K562 (cell line): ENCODE measurements around the gene SPHKAP. TPM values are rescaled to one million over a fixed set of nuclear protein-coding genes. Genes with fewer than 3 reads are reported as not detected.

Source experiments
- ATAC-seq: fragments of 200-7000 bp; cut with Tn5 transposase; 3 replicates; pipeline ENCODE4 v1.9.1; 2020; ENCODE audit warnings: moderate library complexity
- BruUV-seq: library from RNA; stranded (reverse); fragments of 400-500 nt; replicated peaks from 2 replicates; lab custom pipeline; 2021; lab: Mats Ljungman, UMichigan
- CTCF ChIA-PET: fragments of 300-600 bp; formaldehyde crosslinking; extraction: SDS; loops from one replicate; lab custom pipeline; 2021; ENCODE audit warnings: low intra/inter-chr PET ratio; lab: Yijun Ruan, JAX
- POLR2A ChIA-PET: fragments of 300-600, 350-650 bp; sonication (Branson Sonifier 250); formaldehyde crosslinking; extraction: SDS; loops from one replicate; lab custom pipeline; 2021; ENCODE audit warnings: antibody characterized with exemption, inconsistent platforms; lab: Yijun Ruan, JAX
- DNase-seq, 4 experiments: peaks; one replicate each; pipeline versions ENCODE4 v3.0.0 to v3.0.0-alpha.2; 2011 to 2018; ENCODE audit warnings: low spot score in 3 of 4, mixed read lengths in 3 of 4; ENCODE audit errors: extremely low read depth in 1 of 4
- FAIRE-seq: peaks from 2 replicates; lab custom pipeline; 2011; peaks lifted over from hg19 to GRCh38; lab: Jason Lieb, UNC
- H2AFZ ChIP-seq: 2 replicates; pipeline ENCODE4 v1.6.0; 2011; ENCODE audit warnings: low read depth, low read length, control low read depth, inconsistent platforms
- H3K27ac ChIP-seq: fragments of 200-600 bp; 3 replicates; pipeline ENCODE4 v1.8.0; 2011; ENCODE audit warnings: low read depth, mild to moderate bottlenecking, control low read depth, inconsistent platforms, low read length, moderate library complexity, mixed read lengths; ENCODE audit errors: extremely low read depth
- H3K27me3 ChIP-seq, 2 experiments: fragments of 300-600 bp in 1 of 2; 2 replicates in 1 of 2; 3 replicates in 1 of 2; pipeline versions ENCODE4 v1.6.0 to v1.8.0; 2011; ENCODE audit warnings: inconsistent platforms in 2 of 2, low read length in 2 of 2, mild to moderate bottlenecking in 1 of 2, mixed read lengths in 1 of 2, moderate library complexity in 1 of 2; ENCODE audit not compliant: control insufficient read depth in 2 of 2, insufficient read depth in 2 of 2
- H3K36me3 ChIP-seq: fragments of 300-600 bp; 3 replicates; pipeline ENCODE4 v1.8.0; 2011; ENCODE audit warnings: mild to moderate bottlenecking, low read length, inconsistent platforms; ENCODE audit not compliant: control insufficient read depth, insufficient read depth
- H3K4me1 ChIP-seq, 2 experiments: fragments of 200-600 bp in 1 of 2; replicated peaks in 1 of 2; 2 replicates in 1 of 2; 3 replicates in 1 of 2; pipeline versions ENCODE4 v1.5.1 to v1.8.0; 2011; ENCODE audit warnings: inconsistent platforms in 2 of 2, low read length in 2 of 2, mild to moderate bottlenecking in 1 of 2, mixed read lengths in 1 of 2, moderate library complexity in 1 of 2; ENCODE audit not compliant: control insufficient read depth in 2 of 2, insufficient read depth in 2 of 2
- H3K4me2 ChIP-seq: 2 replicates; pipeline ENCODE4 v1.6.1; 2011; ENCODE audit warnings: low read length, control low read depth, inconsistent platforms, mixed read lengths; ENCODE audit not compliant: insufficient read depth
- H3K4me3 ChIP-seq: fragments of 200-600 bp; sonication (generic), shearing (Covaris generic); 2 replicates; pipeline ENCODE4 v1.5.1; 2016; ENCODE audit warnings: control low read depth, inconsistent platforms
- H3K79me2 ChIP-seq: fragments of 200-600 bp; 3 replicates; pipeline ENCODE4 v1.8.0; 2011; ENCODE audit warnings: low read length, inconsistent platforms; ENCODE audit not compliant: control insufficient read depth, insufficient read depth
- H3K9ac ChIP-seq, 2 experiments: 2 replicates each; pipeline versions ENCODE4 v1.6.0 to v1.6.1; 2011; ENCODE audit warnings: low read depth in 2 of 2, low read length in 2 of 2, control low read depth in 1 of 2, inconsistent platforms in 1 of 2, mild to moderate bottlenecking in 1 of 2, mixed read lengths in 1 of 2; ENCODE audit not compliant: insufficient read depth in 1 of 2
- H3K9me1 ChIP-seq: one replicate; pipeline ENCODE4 v1.6.0; 2011; ENCODE audit warnings: inconsistent platforms, mild to moderate bottlenecking, low read length, moderate library complexity; ENCODE audit not compliant: control insufficient read depth, insufficient read depth
- H3K9me3 ChIP-seq: replicated peaks from 2 replicates; pipeline ENCODE4 v1.5.1; 2011; ENCODE audit warnings: low read depth, low read length, inconsistent platforms; ENCODE audit not compliant: control insufficient read depth, insufficient read depth
- H4K20me1 ChIP-seq: replicated peaks from 2 replicates; pipeline ENCODE4 v1.6.1; 2011; ENCODE audit warnings: low read length, inconsistent platforms, mixed read lengths; ENCODE audit not compliant: control insufficient read depth, insufficient read depth
- E2F3 ChIP-seq: fragments of 250-450 bp; sonication (Bioruptor Pico); IDR thresholded peaks from 2 replicates; pipeline ENCODE4 v1.4.0; 2020; ENCODE audit warnings: mild to moderate bottlenecking
- ELK3 ChIP-seq: fragments of 450-650 bp; formaldehyde crosslinking; IDR thresholded peaks from 2 replicates; pipeline ENCODE4 v1.4.0; 2020; ENCODE audit warnings: mild to moderate bottlenecking
- ERF ChIP-seq: fragments of 450-650 bp; formaldehyde crosslinking; IDR thresholded peaks from 2 replicates; pipeline ENCODE4 v1.4.0; 2020; ENCODE audit warnings: mild to moderate bottlenecking, mixed read lengths
- ETS1 ChIP-seq: conservative IDR thresholded peaks from 2 replicates; pipeline ENCODE4 v1.6.1; 2011; ENCODE audit warnings: low read depth, mild to moderate bottlenecking, low read length; ENCODE audit not compliant: control insufficient read depth
- HBP1 ChIP-seq: fragments of 450-650 bp; formaldehyde crosslinking; IDR thresholded peaks from 2 replicates; pipeline ENCODE4 v1.4.0; 2022; ENCODE audit warnings: missing genetic modification characterization
- LARP7 ChIP-seq: fragments of 450-650 bp; IDR thresholded peaks from 2 replicates; pipeline ENCODE4 v1.6.1; 2016
- LEF1 ChIP-seq: fragments of 450-650 bp; IDR thresholded peaks from 2 replicates; pipeline ENCODE4 v1.6.1; 2016; ENCODE audit warnings: mild to moderate bottlenecking
- MBD1 ChIP-seq: fragments of 250-450 bp; sonication (Bioruptor Pico); IDR thresholded peaks from 2 replicates; pipeline ENCODE4 v1.8.0; 2022; ENCODE audit warnings: inconsistent platforms
- NR2C2 ChIP-seq, 2 experiments: fragments of 200-800 bp in 1 of 2; sonication (Bioruptor generic) in 1 of 2; sonication (generic) in 1 of 2; formaldehyde crosslinking in 1 of 2; IDR thresholded peaks; 2 replicates each; pipeline versions ENCODE4 v1.6.1 to v1.8.0; 2016 to 2022; ENCODE audit warnings: mild to moderate bottlenecking in 1 of 2, missing compliant biosample characterization in 1 of 2, missing genetic modification characterization in 1 of 2, missing genetic modification reagents in 1 of 2
- RBBP5 ChIP-seq: fragments of 200-600 bp; sonication (generic); IDR thresholded peaks from 2 replicates; pipeline ENCODE4 v1.6.1; 2012; ENCODE audit warnings: borderline replicate concordance, mild to moderate bottlenecking, low read length, control low read depth, inconsistent platforms; ENCODE audit not compliant: insufficient read depth, poor library complexity, severe bottlenecking
- RBM22 ChIP-seq: fragments of 200-400 bp; formaldehyde crosslinking; IDR thresholded peaks from 2 replicates; pipeline ENCODE4 v1.6.1; 2018; ENCODE audit warnings: low read length, low read depth; ENCODE audit not compliant: poor library complexity, severe bottlenecking
- RCOR1 ChIP-seq, 2 experiments: IDR thresholded peaks; 2 replicates each; pipeline ENCODE4 v1.6.1; 2012; ENCODE audit warnings: low read depth in 2 of 2, low read length in 2 of 2, borderline replicate concordance in 1 of 2, improper control_type of control experiment in 1 of 2
- TFAM ChIP-seq: fragments of 250-450 bp; sonication (Bioruptor Pico); conservative IDR thresholded peaks from 2 replicates; pipeline ENCODE4 v1.5.0; 2021; ENCODE audit warnings: mild to moderate bottlenecking, moderate library complexity
- ZBTB1 ChIP-seq: sonication (generic); formaldehyde crosslinking; IDR thresholded peaks from 2 replicates; pipeline ENCODE4 v1.8.1; 2023; ENCODE audit warnings: missing genetic modification reagents, low read depth, mild to moderate bottlenecking, borderline replicate concordance
- ZNF668 ChIP-seq: fragments of 250-450 bp; sonication (Bioruptor Pico); IDR thresholded peaks from 2 replicates; pipeline ENCODE4 v1.8.0; 2022; ENCODE audit warnings: mild to moderate bottlenecking, inconsistent platforms
- WGBS: fragments of 100-300 bp; shearing (Covaris generic); methylation state at CpG from one replicate; pipeline ENCODE4 v1.1.6; 2016; ENCODE audit warnings: low coverage, mixed read lengths; ENCODE audit not compliant: insufficient coverage; ENCODE audit errors: missing lambda C conversion rate; 5-methylcytosine and 5-hydroxymethylcytosine counted together
- in situ Hi-C: fragments of 300-500 bp; cut with MboI; formaldehyde crosslinking; loops from 4 replicates; pipeline ENCODE4 v1.15.0; 2018; ENCODE audit warnings: inconsistent platforms, mixed read lengths
- intact Hi-C: fragments of 100-400 bp; cut with micrococcal nuclease; formaldehyde crosslinking; loops from 2 replicates; pipeline ENCODE4 v1.14.2; 2022
- polyA plus RNA-seq, 8 experiments: library from polyadenylated mRNA; depleted of rRNA in 4 of 8; stranded (reverse) in 5 of 8; unstranded in 3 of 8; fragments of >200 nt; fragmentation: Nextera tagmentation in 2 of 8; fragmentation: Illumina TruSeq in 1 of 8; extraction: Ambion mirVana in 2 of 8; extraction: Trizol in 1 of 8; gene quantifications; 2 replicates each; pipeline versions ENCODE4 v1.2.1 to v1.2.3, GENCODE V29; 2011 to 2014; ENCODE audit warnings: inconsistent platforms in 1 of 8, missing spikeins in 1 of 8
- total RNA-seq, 7 experiments: library from RNA; depleted of rRNA in 6 of 7; stranded (reverse); fragments of >200 nt in 6 of 7; fragmentation: Illumina TruSeq in 2 of 7; extraction: Trizol in 2 of 7; gene quantifications; 2 replicates each; pipeline versions ENCODE4 v1.2.1 to v1.2.3, GENCODE V29; 2011 to 2021; ENCODE audit warnings: low replicate concordance in 1 of 7

SPHKAP gene
- total and polyA plus RNA-seq, 9 of the 15 experiments (the other 6 are each of a cell fraction or from before 2014, with no cell fraction given) = not detected

GRCh38 chr2:228048838-228049490 lies 132.5 kb downstream of the SPHKAP start (continued):
- no peak for TF ChIP-seq MBD1 (CRISPR knock-in tag)
- TF ChIP-seq RBBP5 = no peak
- no peak for TF ChIP-seq HBP1 (CRISPR knock-in tag)
- no peak for TF ChIP-seq ERF (CRISPR knock-in tag)
- TF ChIP-seq ZBTB1 = no peak

GRCh38 chr2:228040995-228041394 lies 140.5 kb downstream of the SPHKAP start:
- H3K9me3 ChIP-seq = no peaks in the 10 kb centered on the region
- in situ Hi-C loops = no loop called here
- FAIRE-seq = no peak
- no peak overlapping the region for H3K4me2 ChIP-seq
- no peak overlapping the region for H3K4me3 ChIP-seq
- no peak for ATAC-seq
- no peaks in the 10 kb centered on the region for H3K4me1 ChIP-seq
- H3K9ac ChIP-seq = no peak overlapping the region
- H3K9me1 ChIP-seq = no peaks in the 10 kb centered on the region
- CTCF ChIA-PET = no interaction called here
- H3K27ac ChIP-seq = no peak overlapping the region
- intact Hi-C loops = no loop called here
- POLR2A ChIA-PET = no interaction called here
- H2AFZ ChIP-seq = no peak overlapping the region
- H4K20me1 ChIP-seq = no peaks in the 10 kb centered on the region
- DNase-seq = no peak
- WGBS = 0% methylated on average over 2 of the region's 2 CpGs
- no peaks in the 10 kb centered on the region for H3K36me3 ChIP-seq
- no peaks in the 10 kb centered on the region for H3K79me2 ChIP-seq
- H3K27me3 ChIP-seq = no peaks in the 10 kb centered on the region
- no TSS peak for BruUV-seq
- TF ChIP-seq E2F3 (CRISPR knock-in tag) = no peak
- TF ChIP-seq LEF1 = no peak
- no peak for TF ChIP-seq ELK3 (CRISPR knock-in tag)
- no peak for TF ChIP-seq RCOR1 (IDR thresholded peaks at IDR 0.05; ENCODE audit: borderline replicate concordance in 1 of 2, low read depth in 2 of 2, low read length in 2 of 2)
- no peak for TF ChIP-seq ZNF668 (CRISPR knock-in tag)
- TF ChIP-seq TFAM = no peak
- TF ChIP-seq LARP7 = no peak
- TF ChIP-seq ETS1 = no peak
- TF ChIP-seq RBM22 = no peak
- no peak for TF ChIP-seq NR2C2 (CRISPR knock-in tag; IDR thresholded peaks at IDR 0.05)
- no peak for TF ChIP-seq NR2C2 (tag; IDR thresholded peaks at IDR 0.05)
